Ovary (tissue), 3 donors: ENCODE results near the gene CARMIL1.

Source experiments
- CTCF ChIP-seq, 3 donors: fragments of 450-650 bp in 2 of 3; fragments of 200-600 bp in 1 of 3; IDR thresholded peaks; one replicate each; pipeline versions ENCODE4 v1.5.1 to v1.8.0; 2016 to 2022; ENCODE audit warnings: antibody characterized with exemption in 3 of 3, mild to moderate bottlenecking in 1 of 3
- POLR2A ChIP-seq: fragments of 450-650 bp; IDR thresholded peaks from one replicate; pipeline ENCODE4 v1.6.1; 2017; ENCODE audit warnings: antibody characterized with exemption, mild to moderate bottlenecking, moderate library complexity
- donor health status: DM: no; HTN: no; CAD: no.

GRCh38 chr6:25306379-25306778 lies 27.2 kb downstream of the CARMIL1 start:
- TF ChIP-seq POLR2A (no peak), CTCF (IDR thresholded peaks at IDR 0.05) (no peak)
